K562 (cell line): ENCODE results near the gene FYB1. TPM values are rescaled to one million over a fixed set of nuclear protein-coding genes. Genes with fewer than 3 reads are reported as not detected.

Experiments used
- ATAC-seq: fragments of 200-7000 bp; cut with Tn5 transposase; 3 replicates; pipeline ENCODE4 v1.9.1; 2020; ENCODE audit warnings: moderate library complexity
- BruUV-seq: library from RNA; stranded (reverse); fragments of 400-500 nt; replicated peaks from 2 replicates; lab custom pipeline; 2021; lab: Mats Ljungman, UMichigan
- CTCF ChIA-PET: fragments of 300-600 bp; formaldehyde crosslinking; extraction: SDS; loops from one replicate; lab custom pipeline; 2021; ENCODE audit warnings: low intra/inter-chr PET ratio; lab: Yijun Ruan, JAX
- POLR2A ChIA-PET: fragments of 300-600, 350-650 bp; sonication (Branson Sonifier 250); formaldehyde crosslinking; extraction: SDS; loops from one replicate; lab custom pipeline; 2021; ENCODE audit warnings: antibody characterized with exemption, inconsistent platforms; lab: Yijun Ruan, JAX
- DNase-seq, 4 experiments: peaks; one replicate each; pipeline versions ENCODE4 v3.0.0 to v3.0.0-alpha.2; 2011 to 2018; ENCODE audit warnings: low spot score in 3 of 4, mixed read lengths in 3 of 4; ENCODE audit errors: extremely low read depth in 1 of 4
- FAIRE-seq: peaks from 2 replicates; lab custom pipeline; 2011; peaks lifted over from hg19 to GRCh38; lab: Jason Lieb, UNC
- H2AFZ ChIP-seq: 2 replicates; pipeline ENCODE4 v1.6.0; 2011; ENCODE audit warnings: low read depth, low read length, control low read depth, inconsistent platforms
- H3K27ac ChIP-seq: fragments of 200-600 bp; 3 replicates; pipeline ENCODE4 v1.8.0; 2011; ENCODE audit warnings: low read depth, mild to moderate bottlenecking, control low read depth, inconsistent platforms, low read length, moderate library complexity, mixed read lengths; ENCODE audit errors: extremely low read depth
- H3K27me3 ChIP-seq, 2 experiments: fragments of 300-600 bp in 1 of 2; 2 replicates in 1 of 2; 3 replicates in 1 of 2; pipeline versions ENCODE4 v1.6.0 to v1.8.0; 2011; ENCODE audit warnings: inconsistent platforms in 2 of 2, low read length in 2 of 2, mild to moderate bottlenecking in 1 of 2, mixed read lengths in 1 of 2, moderate library complexity in 1 of 2; ENCODE audit not compliant: control insufficient read depth in 2 of 2, insufficient read depth in 2 of 2
- H3K36me3 ChIP-seq: fragments of 300-600 bp; 3 replicates; pipeline ENCODE4 v1.8.0; 2011; ENCODE audit warnings: mild to moderate bottlenecking, low read length, inconsistent platforms; ENCODE audit not compliant: control insufficient read depth, insufficient read depth
- H3K4me1 ChIP-seq, 2 experiments: fragments of 200-600 bp in 1 of 2; replicated peaks in 1 of 2; 2 replicates in 1 of 2; 3 replicates in 1 of 2; pipeline versions ENCODE4 v1.5.1 to v1.8.0; 2011; ENCODE audit warnings: inconsistent platforms in 2 of 2, low read length in 2 of 2, mild to moderate bottlenecking in 1 of 2, mixed read lengths in 1 of 2, moderate library complexity in 1 of 2; ENCODE audit not compliant: control insufficient read depth in 2 of 2, insufficient read depth in 2 of 2
- H3K4me2 ChIP-seq: 2 replicates; pipeline ENCODE4 v1.6.1; 2011; ENCODE audit warnings: low read length, control low read depth, inconsistent platforms, mixed read lengths; ENCODE audit not compliant: insufficient read depth
- H3K4me3 ChIP-seq: fragments of 200-600 bp; sonication (generic), shearing (Covaris generic); 2 replicates; pipeline ENCODE4 v1.5.1; 2016; ENCODE audit warnings: control low read depth, inconsistent platforms
- H3K79me2 ChIP-seq: fragments of 200-600 bp; 3 replicates; pipeline ENCODE4 v1.8.0; 2011; ENCODE audit warnings: low read length, inconsistent platforms; ENCODE audit not compliant: control insufficient read depth, insufficient read depth
- H3K9ac ChIP-seq, 2 experiments: 2 replicates each; pipeline versions ENCODE4 v1.6.0 to v1.6.1; 2011; ENCODE audit warnings: low read depth in 2 of 2, low read length in 2 of 2, control low read depth in 1 of 2, inconsistent platforms in 1 of 2, mild to moderate bottlenecking in 1 of 2, mixed read lengths in 1 of 2; ENCODE audit not compliant: insufficient read depth in 1 of 2
- H3K9me1 ChIP-seq: one replicate; pipeline ENCODE4 v1.6.0; 2011; ENCODE audit warnings: inconsistent platforms, mild to moderate bottlenecking, low read length, moderate library complexity; ENCODE audit not compliant: control insufficient read depth, insufficient read depth
- H3K9me3 ChIP-seq: replicated peaks from 2 replicates; pipeline ENCODE4 v1.5.1; 2011; ENCODE audit warnings: low read depth, low read length, inconsistent platforms; ENCODE audit not compliant: control insufficient read depth, insufficient read depth
- H4K20me1 ChIP-seq: replicated peaks from 2 replicates; pipeline ENCODE4 v1.6.1; 2011; ENCODE audit warnings: low read length, inconsistent platforms, mixed read lengths; ENCODE audit not compliant: control insufficient read depth, insufficient read depth
- CBFA2T2 ChIP-seq: fragments of 450-650 bp; conservative IDR thresholded peaks from 2 replicates; pipeline ENCODE4 v1.6.1; 2017; ENCODE audit warnings: mild to moderate bottlenecking
- CHD1 ChIP-seq: fragments of 200-600 bp; sonication (generic); IDR thresholded peaks from one replicate; pipeline ENCODE4 v1.6.1; 2012; ENCODE audit warnings: mild to moderate bottlenecking, moderate library complexity, low read length, inconsistent platforms
- ESRRA ChIP-seq: fragments of 450-650 bp; IDR thresholded peaks from 2 replicates; pipeline ENCODE4 v1.6.1; 2014; ENCODE audit warnings: low read depth, mild to moderate bottlenecking, moderate library complexity, borderline replicate concordance
- FUS ChIP-seq: fragments of 200-400 bp; formaldehyde crosslinking; optimal IDR thresholded peaks from 2 replicates; pipeline ENCODE3; 2017; ENCODE audit warnings: low read depth, low read length
- MECOM ChIP-seq: fragments of 250-450 bp; sonication (Bioruptor Pico); IDR thresholded peaks from 2 replicates; pipeline ENCODE4 v1.8.0; 2022; ENCODE audit warnings: inconsistent platforms
- MYBL2 ChIP-seq, 2 experiments: fragments of 450-650 bp in 1 of 2; sonication (generic) in 1 of 2; formaldehyde crosslinking in 1 of 2; IDR thresholded peaks; 2 replicates each; pipeline versions ENCODE4 v1.6.1 to v1.8.1; 2017 to 2022; ENCODE audit warnings: borderline replicate concordance in 1 of 2, inconsistent platforms in 1 of 2, low read depth in 1 of 2, mild to moderate bottlenecking in 1 of 2, missing genetic modification reagents in 1 of 2, moderate library complexity in 1 of 2
- NBN ChIP-seq: fragments of 450-650 bp; IDR thresholded peaks from 2 replicates; pipeline ENCODE4 v1.6.1; 2016; ENCODE audit warnings: low read depth, mild to moderate bottlenecking
- NFIC ChIP-seq: fragments of 450-650 bp; IDR thresholded peaks from 2 replicates; pipeline ENCODE4 v1.6.1; 2017; ENCODE audit warnings: mild to moderate bottlenecking, inconsistent platforms
- RFX1 ChIP-seq: fragments of 450-650 bp; IDR thresholded peaks from 2 replicates; pipeline ENCODE4 v1.6.1; 2016; ENCODE audit warnings: mild to moderate bottlenecking, moderate library complexity
- SOX6 ChIP-seq: fragments of 450-650 bp; IDR thresholded peaks from 2 replicates; pipeline ENCODE4 v1.6.1; 2014; ENCODE audit warnings: mild to moderate bottlenecking
- SP1 ChIP-seq: sonication (generic); formaldehyde crosslinking; IDR thresholded peaks from 2 replicates; pipeline ENCODE4 v1.8.1; 2022; ENCODE audit warnings: mild to moderate bottlenecking, missing genetic modification reagents
- ZC3H8 ChIP-seq: fragments of 450-650 bp; IDR thresholded peaks from 2 replicates; pipeline ENCODE4 v1.6.1; 2017
- ZNF124 ChIP-seq: sonication (generic); formaldehyde crosslinking; IDR thresholded peaks from 2 replicates; pipeline ENCODE4 v1.8.1; 2022; ENCODE audit warnings: missing genetic modification reagents
- ZNF140 ChIP-seq: fragments of 250-450 bp; sonication (Bioruptor Pico); IDR thresholded peaks from 2 replicates; pipeline ENCODE4 v1.8.0; 2021; ENCODE audit warnings: moderate library complexity, mild to moderate bottlenecking, inconsistent platforms
- WGBS: fragments of 100-300 bp; shearing (Covaris generic); methylation state at CpG from one replicate; pipeline ENCODE4 v1.1.6; 2016; ENCODE audit warnings: low coverage, mixed read lengths; ENCODE audit not compliant: insufficient coverage; ENCODE audit errors: missing lambda C conversion rate; 5-methylcytosine and 5-hydroxymethylcytosine counted together
- in situ Hi-C: fragments of 300-500 bp; cut with MboI; formaldehyde crosslinking; loops from 4 replicates; pipeline ENCODE4 v1.15.0; 2018; ENCODE audit warnings: inconsistent platforms, mixed read lengths
- intact Hi-C: fragments of 100-400 bp; cut with micrococcal nuclease; formaldehyde crosslinking; loops from 2 replicates; pipeline ENCODE4 v1.14.2; 2022
- polyA plus RNA-seq, 8 experiments: library from polyadenylated mRNA; depleted of rRNA in 4 of 8; stranded (reverse) in 5 of 8; unstranded in 3 of 8; fragments of >200 nt; fragmentation: Nextera tagmentation in 2 of 8; fragmentation: Illumina TruSeq in 1 of 8; extraction: Ambion mirVana in 2 of 8; extraction: Trizol in 1 of 8; gene quantifications; 2 replicates each; pipeline versions ENCODE4 v1.2.1 to v1.2.3, GENCODE V29; 2011 to 2014; ENCODE audit warnings: inconsistent platforms in 1 of 8, missing spikeins in 1 of 8
- total RNA-seq, 7 experiments: library from RNA; depleted of rRNA in 6 of 7; stranded (reverse); fragments of >200 nt in 6 of 7; fragmentation: Illumina TruSeq in 2 of 7; extraction: Trizol in 2 of 7; gene quantifications; 2 replicates each; pipeline versions ENCODE4 v1.2.1 to v1.2.3, GENCODE V29; 2011 to 2021; ENCODE audit warnings: low replicate concordance in 1 of 7
- TF ChIP-seq, protein P1 (sequence below): fragments of 150-350 bp; IDR thresholded peaks from 2 replicates; pipeline ENCODE4 v1.6.1; 2014; ENCODE audit warnings: low read depth, mild to moderate bottlenecking, low read length, borderline replicate concordance
- TF ChIP-seq, protein P2 (sequence below): fragments of 250-450 bp; sonication (Bioruptor Pico); IDR thresholded peaks from 2 replicates; pipeline ENCODE4 v1.8.0; 2021; ENCODE audit warnings: moderate library complexity, mild to moderate bottlenecking, inconsistent platforms

Gene FYB1
- total and polyA plus RNA-seq, 9 of the 15 experiments (the other 6 are each of a cell fraction or from before 2014, with no cell fraction given) = 4.7 to 31.5 (median 9.7) TPM

DNA sequence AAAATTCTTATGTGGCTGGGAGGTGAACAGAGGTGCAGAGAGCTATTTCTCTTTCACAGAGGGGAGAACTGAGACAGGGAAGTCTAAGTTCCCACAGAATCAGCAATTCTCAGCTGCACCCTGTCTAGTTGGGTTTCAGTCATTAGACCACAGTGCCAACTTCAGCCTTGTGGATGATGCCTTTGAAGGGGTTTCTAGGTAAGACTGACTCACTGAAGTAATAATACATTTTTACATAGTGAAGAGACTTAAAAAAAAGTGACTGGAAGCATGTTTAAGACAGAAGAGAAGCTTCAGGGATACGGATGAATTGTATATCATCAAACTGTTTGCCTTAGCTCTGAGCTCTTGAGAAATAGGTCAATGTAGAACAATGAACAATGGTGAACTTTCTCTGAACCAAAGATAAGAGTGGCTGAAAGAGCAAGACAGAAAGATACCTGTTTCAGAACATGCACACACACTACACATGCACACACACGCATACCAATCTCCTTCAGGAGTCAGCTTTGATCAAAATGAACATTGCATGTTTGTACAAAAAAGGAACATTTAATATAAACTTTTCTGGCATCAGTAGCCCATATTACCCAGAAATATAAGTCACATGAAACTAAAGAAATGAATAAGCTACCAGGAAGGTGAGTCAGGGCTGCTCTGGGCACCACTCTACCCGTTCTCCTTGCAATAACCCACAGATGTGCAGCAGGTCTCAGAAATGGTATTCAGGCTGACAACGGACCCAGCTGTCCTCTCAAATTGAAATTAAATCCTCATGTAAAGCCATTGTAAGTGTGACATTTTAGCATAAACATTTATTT is 12.6 kb upstream of the FYB1 start:
- POLR2A ChIA-PET = interaction anchor here (0.5 kb wide), 2 partner anchors 230 to 249 kb away, joined by 3 to 6 read pairs; no protein-coding TSS in a partner anchor

More for the DNA sequence above, 12.6 kb upstream of the FYB1 start:
- Histone ChIP-seq H4K20me1 (no peaks in the 10 kb centered on the region), H3K27me3 (no peaks in the 10 kb centered on the region; a peak in 2 of 5 replicates), H3K9me1 (no peaks in the 10 kb centered on the region), H3K79me2 (no peaks in the 10 kb centered on the region), H3K27ac (no peak overlapping the region), H2AFZ (peak overlapping the region; percentile 18; the same call in 1 of the 2 replicates), H3K4me2 (no peak overlapping the region), H3K9ac (no peak overlapping the region), H3K9me3 (no peaks in the 10 kb centered on the region), H3K4me3 (no peak overlapping the region), H3K4me1 (no peaks in the 10 kb centered on the region), H3K36me3 (no peaks in the 10 kb centered on the region)
- CTCF ChIA-PET = no interaction called here
- intact Hi-C loops = no loop called here
- ATAC-seq (no peak), FAIRE-seq (no peak), DNase-seq (no peak)
- in situ Hi-C loops = no loop called here
- no TSS peak for BruUV-seq
- 60% methylated on average over 4 of the region's 4 CpGs for WGBS
- TF ChIP-seq NFIC (no peak), SOX6 (no peak), MYBL2 (IDR thresholded peaks at IDR 0.05; ENCODE audit: low read depth) (no peak), MYBL2 (CRISPR knock-in tag; IDR thresholded peaks at IDR 0.05; ENCODE audit: borderline replicate concordance) (no peak), NBN (no peak), RFX1 (no peak), SP1 (no peak), CBFA2T2 (no peak), FUS (no peak), ZC3H8 (no peak), CHD1 (no peak), ZNF124 (CRISPR knock-in tag) (no peak), MECOM (CRISPR knock-in tag) (no peak), ESRRA (no peak), ZNF140 (CRISPR knock-in tag) (no peak)
- TF ChIP-seq, protein P1, sequence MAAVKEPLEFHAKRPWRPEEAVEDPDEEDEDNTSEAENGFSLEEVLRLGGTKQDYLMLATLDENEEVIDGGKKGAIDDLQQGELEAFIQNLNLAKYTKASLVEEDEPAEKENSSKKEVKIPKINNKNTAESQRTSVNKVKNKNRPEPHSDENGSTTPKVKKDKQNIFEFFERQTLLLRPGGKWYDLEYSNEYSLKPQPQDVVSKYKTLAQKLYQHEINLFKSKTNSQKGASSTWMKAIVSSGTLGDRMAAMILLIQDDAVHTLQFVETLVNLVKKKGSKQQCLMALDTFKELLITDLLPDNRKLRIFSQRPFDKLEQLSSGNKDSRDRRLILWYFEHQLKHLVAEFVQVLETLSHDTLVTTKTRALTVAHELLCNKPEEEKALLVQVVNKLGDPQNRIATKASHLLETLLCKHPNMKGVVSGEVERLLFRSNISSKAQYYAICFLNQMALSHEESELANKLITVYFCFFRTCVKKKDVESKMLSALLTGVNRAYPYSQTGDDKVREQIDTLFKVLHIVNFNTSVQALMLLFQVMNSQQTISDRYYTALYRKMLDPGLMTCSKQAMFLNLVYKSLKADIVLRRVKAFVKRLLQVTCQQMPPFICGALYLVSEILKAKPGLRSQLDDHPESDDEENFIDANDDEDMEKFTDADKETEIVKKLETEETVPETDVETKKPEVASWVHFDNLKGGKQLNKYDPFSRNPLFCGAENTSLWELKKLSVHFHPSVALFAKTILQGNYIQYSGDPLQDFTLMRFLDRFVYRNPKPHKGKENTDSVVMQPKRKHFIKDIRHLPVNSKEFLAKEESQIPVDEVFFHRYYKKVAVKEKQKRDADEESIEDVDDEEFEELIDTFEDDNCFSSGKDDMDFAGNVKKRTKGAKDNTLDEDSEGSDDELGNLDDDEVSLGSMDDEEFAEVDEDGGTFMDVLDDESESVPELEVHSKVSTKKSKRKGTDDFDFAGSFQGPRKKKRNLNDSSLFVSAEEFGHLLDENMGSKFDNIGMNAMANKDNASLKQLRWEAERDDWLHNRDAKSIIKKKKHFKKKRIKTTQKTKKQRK = no peak
- TF ChIP-seq, protein P2, sequence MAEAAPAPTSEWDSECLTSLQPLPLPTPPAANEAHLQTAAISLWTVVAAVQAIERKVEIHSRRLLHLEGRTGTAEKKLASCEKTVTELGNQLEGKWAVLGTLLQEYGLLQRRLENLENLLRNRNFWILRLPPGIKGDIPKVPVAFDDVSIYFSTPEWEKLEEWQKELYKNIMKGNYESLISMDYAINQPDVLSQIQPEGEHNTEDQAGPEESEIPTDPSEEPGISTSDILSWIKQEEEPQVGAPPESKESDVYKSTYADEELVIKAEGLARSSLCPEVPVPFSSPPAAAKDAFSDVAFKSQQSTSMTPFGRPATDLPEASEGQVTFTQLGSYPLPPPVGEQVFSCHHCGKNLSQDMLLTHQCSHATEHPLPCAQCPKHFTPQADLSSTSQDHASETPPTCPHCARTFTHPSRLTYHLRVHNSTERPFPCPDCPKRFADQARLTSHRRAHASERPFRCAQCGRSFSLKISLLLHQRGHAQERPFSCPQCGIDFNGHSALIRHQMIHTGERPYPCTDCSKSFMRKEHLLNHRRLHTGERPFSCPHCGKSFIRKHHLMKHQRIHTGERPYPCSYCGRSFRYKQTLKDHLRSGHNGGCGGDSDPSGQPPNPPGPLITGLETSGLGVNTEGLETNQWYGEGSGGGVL (CRISPR knock-in tag) = no peak
